HFFc6 (cell line): Measurements from ENCODE around the gene HADHA. TPM values are rescaled to one million over a fixed set of nuclear protein-coding genes. Genes with fewer than 3 reads are reported as not detected.

ENCODE experiments used
- DNase-seq: peaks from one replicate; pipeline ENCODE4 v3.0.0-alpha.2; 2018
- H3K27ac Mint-ChIP-seq: 2 replicates; pipeline ENCODE4 v1.8.0; 2020; ENCODE audit warnings: mild to moderate bottlenecking, mixed read lengths
- H3K27me3 Mint-ChIP-seq: 2 replicates; pipeline ENCODE4 v1.8.0; 2021; ENCODE audit warnings: mild to moderate bottlenecking, moderate library complexity, mixed read lengths; ENCODE audit not compliant: insufficient read depth
- H3K36me3 Mint-ChIP-seq: 2 replicates; pipeline ENCODE4 v1.8.0; 2021; ENCODE audit warnings: low read depth, mixed read lengths
- H3K4me1 Mint-ChIP-seq: 2 replicates; pipeline ENCODE4 v1.8.0; 2020; ENCODE audit warnings: low read depth, mixed read lengths
- H3K4me3 Mint-ChIP-seq: 2 replicates; pipeline ENCODE4 v1.8.0; 2020; ENCODE audit warnings: mild to moderate bottlenecking, moderate library complexity, mixed read lengths
- H3K9me3 Mint-ChIP-seq: 2 replicates; pipeline ENCODE4 v1.8.0; 2020; ENCODE audit warnings: mild to moderate bottlenecking, mixed read lengths
- total RNA-seq, 6 experiments: library from RNA; stranded (reverse); fragmentation: NEBNext Ultra II Directional; extraction: Animal tissue kit (Norgen Biotek cat#: 25700); gene quantifications; 2 replicates in 1 of 6; 3 replicates in 5 of 6; pipeline ENCODE4 v1.2.3, GENCODE V29; 2021
- TF ChIP-seq, protein P1 (sequence below): fragments of 200-600 bp; sonication (generic); IDR thresholded peaks from 2 replicates; pipeline ENCODE4 v1.5.0; 2021; ENCODE audit warnings: antibody characterized with exemption, mild to moderate bottlenecking

HADHA gene
- total RNA-seq, 6 experiments from 2014 or later = 127 to 138 (median 133) TPM

DNA sequence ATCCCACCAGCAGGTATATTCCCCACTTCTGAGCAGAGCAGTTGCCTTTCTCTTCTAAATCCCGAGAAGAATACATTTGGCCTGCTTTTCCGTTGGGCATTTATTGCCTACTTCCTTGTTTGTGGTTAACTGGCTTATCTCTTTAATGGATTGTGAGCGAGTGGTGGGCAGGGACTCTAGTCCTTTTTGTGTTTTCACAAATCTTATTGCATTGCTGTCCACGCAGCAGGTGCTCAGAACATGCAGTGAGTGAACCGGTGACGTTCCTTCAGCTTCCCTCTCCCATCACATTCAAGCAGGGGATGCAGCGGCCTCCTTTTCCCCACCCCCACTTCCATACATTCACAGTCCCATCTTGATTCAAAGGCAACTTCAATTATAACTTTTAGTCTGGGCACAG, 100.4 kb downstream of the HADHA start:
- Mint-ChIP-seq H3K27ac (no peak overlapping the region), H3K4me1 (peaks cover 6% of the 10 kb centered on the region; the same call in 1 of the 2 replicates), H3K9me3 (no peaks in the 10 kb centered on the region), H3K36me3 (no peaks in the 10 kb centered on the region), H3K27me3 (no peaks in the 10 kb centered on the region), H3K4me3 (no peak overlapping the region)
- DNase-seq = no peak
- TF ChIP-seq, protein P1, sequence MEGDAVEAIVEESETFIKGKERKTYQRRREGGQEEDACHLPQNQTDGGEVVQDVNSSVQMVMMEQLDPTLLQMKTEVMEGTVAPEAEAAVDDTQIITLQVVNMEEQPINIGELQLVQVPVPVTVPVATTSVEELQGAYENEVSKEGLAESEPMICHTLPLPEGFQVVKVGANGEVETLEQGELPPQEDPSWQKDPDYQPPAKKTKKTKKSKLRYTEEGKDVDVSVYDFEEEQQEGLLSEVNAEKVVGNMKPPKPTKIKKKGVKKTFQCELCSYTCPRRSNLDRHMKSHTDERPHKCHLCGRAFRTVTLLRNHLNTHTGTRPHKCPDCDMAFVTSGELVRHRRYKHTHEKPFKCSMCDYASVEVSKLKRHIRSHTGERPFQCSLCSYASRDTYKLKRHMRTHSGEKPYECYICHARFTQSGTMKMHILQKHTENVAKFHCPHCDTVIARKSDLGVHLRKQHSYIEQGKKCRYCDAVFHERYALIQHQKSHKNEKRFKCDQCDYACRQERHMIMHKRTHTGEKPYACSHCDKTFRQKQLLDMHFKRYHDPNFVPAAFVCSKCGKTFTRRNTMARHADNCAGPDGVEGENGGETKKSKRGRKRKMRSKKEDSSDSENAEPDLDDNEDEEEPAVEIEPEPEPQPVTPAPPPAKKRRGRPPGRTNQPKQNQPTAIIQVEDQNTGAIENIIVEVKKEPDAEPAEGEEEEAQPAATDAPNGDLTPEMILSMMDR = no peak

DNA sequence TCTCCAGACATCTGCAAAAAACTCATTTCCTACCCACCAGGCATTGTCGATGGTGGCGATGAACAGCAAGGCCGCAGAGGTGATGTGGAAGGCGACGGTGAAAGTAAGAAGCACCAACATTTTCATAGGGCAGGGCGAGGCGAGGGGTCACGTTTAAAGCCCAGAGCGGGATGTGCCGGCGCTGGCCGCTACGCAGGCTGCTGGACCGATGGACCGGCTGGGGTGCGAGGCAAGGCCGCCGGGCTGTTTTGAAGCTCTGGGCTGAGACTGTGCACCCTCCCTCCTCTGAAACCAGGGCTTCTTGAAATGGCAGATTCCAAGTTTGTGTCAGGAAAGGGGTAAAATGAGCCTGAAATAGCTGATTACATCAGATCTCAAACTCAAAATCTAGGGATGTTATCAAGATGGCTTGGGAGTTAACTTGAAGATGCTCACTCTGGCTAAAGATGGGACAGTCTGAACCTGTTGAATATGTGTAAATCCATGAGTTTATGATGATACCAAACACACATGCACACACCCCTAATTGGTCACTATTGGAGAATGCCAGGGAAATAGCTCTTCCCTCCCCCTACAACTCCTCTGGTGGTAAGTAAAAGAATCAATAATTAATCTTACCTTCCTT, 103.2 kb downstream of the HADHA start:
- Mint-ChIP-seq H3K4me1 (peaks cover 6% of the 10 kb centered on the region; the same call in 1 of the 2 replicates), H3K9me3 (no peaks in the 10 kb centered on the region), H3K36me3 (no peaks in the 10 kb centered on the region), H3K27ac (no peak overlapping the region), H3K4me3 (no peak overlapping the region), H3K27me3 (no peaks in the 10 kb centered on the region)
- TF ChIP-seq, protein P1 = no peak
- DNase-seq = no peak

Other genes with a start within 250 kb of the HADHA start
- 100 to 1,000 TPM; 133 to 144 (median 136) TPM for gene RAB10, start 210.5 kb downstream of the HADHA start, total RNA-seq
- not detected for gene GAREM2, start 71.5 kb downstream of the HADHA start, total RNA-seq
- 100 to 1,000 TPM in 5 of 6 experiments, 10 to 100 TPM in 1; 93.9 to 119 (median 112) TPM for gene HADHB, start 307 bp upstream of the HADHA start, total RNA-seq
- gene SELENOI, start 101.5 kb upstream of the HADHA start, total RNA-seq = 10 to 100 TPM; 22.7 to 31.4 (median 27.3) TPM
- gene ADGRF3, start 102.2 kb upstream of the HADHA start, total RNA-seq = under 1 TPM; 0.07 to 0.56 (median 0.19) TPM
- gene DRC1, start 157.3 kb upstream of the HADHA start, total RNA-seq = not detected
- gene OTOF, start 233.5 kb upstream of the HADHA start, total RNA-seq = under 1 TPM in 1 of 6 experiments, not detected in 5; 0.05 TPM